Psoas muscle (tissue), 8 donors: ENCODE measurements around the gene ZEB1. TPM values are rescaled to one million over a fixed set of nuclear protein-coding genes. Genes with fewer than 3 reads are reported as not detected.

ENCODE experiments used
- ATAC-seq, 4 donors: fragments of 200-7000 bp; cut with Tn5 transposase; one replicate each; pipeline ENCODE4 v1.9.1; 2020; ENCODE audit warnings: moderate library complexity in 3 of 4, mild to moderate bottlenecking in 2 of 4
- DNase-seq, 2 donors: peaks; one replicate each; pipeline ENCODE4 v3.0.0-alpha.2; 2020
- H3K27ac ChIP-seq: fragments of 200-600 bp; one replicate; pipeline ENCODE4 v1.8.0; 2022
- H3K27me3 ChIP-seq, 3 donors: fragments of 200-600 bp in 1 of 3; one replicate each; pipeline versions ENCODE4 v1.6.1 to v1.8.0; 2013 to 2022; ENCODE audit warnings: low read length in 2 of 3, mild to moderate bottlenecking in 2 of 3, moderate library complexity in 1 of 3; ENCODE audit not compliant: insufficient read depth in 3 of 3
- H3K36me3 ChIP-seq, 2 donors: fragments of 200-600 bp in 1 of 2; one replicate each; pipeline versions ENCODE4 v1.6.1 to v1.8.0; 2013 to 2022; ENCODE audit warnings: low read depth in 1 of 2, mild to moderate bottlenecking in 1 of 2, moderate library complexity in 1 of 2; ENCODE audit not compliant: insufficient read depth in 1 of 2
- H3K4me1 ChIP-seq: fragments of 200-600 bp; one replicate; pipeline ENCODE4 v1.8.0; 2022
- H3K4me3 ChIP-seq: fragments of 200-600 bp; one replicate; pipeline ENCODE4 v1.8.0; 2022; ENCODE audit warnings: mild to moderate bottlenecking
- H3K9me3 ChIP-seq: fragments of 200-600 bp; one replicate; pipeline ENCODE4 v1.8.0; 2022
- WGBS, 3 donors: extraction: QIAGEN DNeasy Blood & Tissue Kit; methylation state at CpG; one replicate each; pipeline versions ENCODE4 v1.1.6 to v1.1.7; 2013; 5-methylcytosine and 5-hydroxymethylcytosine counted together
- intact Hi-C, 2 donors: fragments of 100-400 bp; cut with DNase I; formaldehyde crosslinking; loops; one replicate each; pipeline versions ENCODE4 v1.11.0 to v1.14.2; 2022
- polyA plus RNA-seq, 3 donors: library from polyadenylated mRNA; stranded (reverse); fragments of 200-250 nt; gene quantifications; one replicate each; pipeline ENCODE4 v1.2.3, GENCODE V29; 2013
- total RNA-seq, 4 donors: library from RNA; stranded (reverse); fragmentation: NEBNext Ultra II Directional in 2 of 4; extraction: Animal tissue kit (Norgen Biotek cat#: 25700) in 2 of 4; gene quantifications; one replicate each; pipeline versions ENCODE4 v1.2.1 to v1.2.4, GENCODE V29; 2021 to 2023
- TF ChIP-seq, protein P1 (sequence below): fragments of 200-600 bp; IDR thresholded peaks from one replicate; pipeline ENCODE4 v1.8.0; 2022; ENCODE audit warnings: antibody characterized with exemption
- donor health status: healthy with polysubstance abuse.
- donor health status: DM: no; HTN: no; CAD: no; lungs with moderate emphysema.
- donor health status: Bipolar disorder and iron deficiency.
- donor health status: healthy.
- donor health status: DM: yes; HTN: yes; CAD: no.
- donor health status: DM: no; HTN: no; CAD: no.
- donor health status: DM: no; HTN: no; CAD: no.
- donor health status: DM: yes; HTN: yes; CAD: no.

Gene ZEB1
- total and polyA plus RNA-seq, 7 donors, result 18.7 to 99.8 (median 92.0) TPM

DNA sequence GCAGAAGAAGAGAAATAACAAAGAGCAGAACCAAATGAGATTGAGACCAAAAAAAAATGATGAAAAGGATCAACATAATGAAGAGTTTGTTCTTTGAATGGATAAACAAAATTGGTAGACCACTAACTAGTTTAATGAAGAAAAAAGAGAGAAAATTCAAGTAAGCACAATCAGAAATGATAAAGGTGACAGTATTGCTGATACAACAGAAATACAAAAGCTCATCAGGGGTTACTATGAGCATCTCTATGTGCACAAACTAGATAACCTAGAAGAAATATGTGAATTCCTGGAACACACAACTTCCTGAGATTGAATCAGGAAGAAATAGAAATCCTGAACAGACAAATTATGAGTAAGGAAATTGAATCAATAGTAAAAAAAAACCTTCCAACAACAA lies 157.1 kb downstream of the ZEB1 start:
- intact Hi-C loops, result no loop called here
- no peak for ATAC-seq

DNA sequence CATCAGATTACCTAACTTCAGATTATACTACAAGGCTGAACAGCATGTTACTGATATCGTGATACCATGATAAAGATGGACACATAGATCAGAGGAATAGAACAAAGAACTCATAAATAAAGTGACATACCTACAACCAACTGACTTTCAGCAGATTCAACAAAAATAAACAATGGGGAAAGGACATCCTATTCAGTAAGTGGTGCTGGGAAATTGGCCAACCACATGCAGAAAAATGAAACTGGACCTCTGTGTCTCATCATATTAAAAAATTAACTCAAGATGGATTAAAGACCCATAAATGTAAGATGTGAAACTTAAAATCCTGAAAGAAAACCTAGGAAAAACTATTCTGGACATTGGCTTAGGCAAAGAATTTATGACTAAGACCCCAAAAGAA lies 158.6 kb downstream of the ZEB1 start:
- DNase-seq (no peak), ATAC-seq (no peak)
- H3K4me3 ChIP-seq, result no peak overlapping the region
- intact Hi-C loops, result no loop called here
- no peaks in the 10 kb centered on the region for H3K27me3 ChIP-seq
- no peaks in the 10 kb centered on the region for H3K36me3 ChIP-seq
- no peak overlapping the region for H3K27ac ChIP-seq
- 88 to 94% (median 92%) methylated on average over 1 of the region's 1 CpG for WGBS, 3 donors
- TF ChIP-seq, protein P1, sequence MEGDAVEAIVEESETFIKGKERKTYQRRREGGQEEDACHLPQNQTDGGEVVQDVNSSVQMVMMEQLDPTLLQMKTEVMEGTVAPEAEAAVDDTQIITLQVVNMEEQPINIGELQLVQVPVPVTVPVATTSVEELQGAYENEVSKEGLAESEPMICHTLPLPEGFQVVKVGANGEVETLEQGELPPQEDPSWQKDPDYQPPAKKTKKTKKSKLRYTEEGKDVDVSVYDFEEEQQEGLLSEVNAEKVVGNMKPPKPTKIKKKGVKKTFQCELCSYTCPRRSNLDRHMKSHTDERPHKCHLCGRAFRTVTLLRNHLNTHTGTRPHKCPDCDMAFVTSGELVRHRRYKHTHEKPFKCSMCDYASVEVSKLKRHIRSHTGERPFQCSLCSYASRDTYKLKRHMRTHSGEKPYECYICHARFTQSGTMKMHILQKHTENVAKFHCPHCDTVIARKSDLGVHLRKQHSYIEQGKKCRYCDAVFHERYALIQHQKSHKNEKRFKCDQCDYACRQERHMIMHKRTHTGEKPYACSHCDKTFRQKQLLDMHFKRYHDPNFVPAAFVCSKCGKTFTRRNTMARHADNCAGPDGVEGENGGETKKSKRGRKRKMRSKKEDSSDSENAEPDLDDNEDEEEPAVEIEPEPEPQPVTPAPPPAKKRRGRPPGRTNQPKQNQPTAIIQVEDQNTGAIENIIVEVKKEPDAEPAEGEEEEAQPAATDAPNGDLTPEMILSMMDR, result no peak
- peaks cover 14% of the 10 kb centered on the region for H3K9me3 ChIP-seq
- H3K4me1 ChIP-seq, result no peaks in the 10 kb centered on the region

More for the DNA sequence above, 157.1 kb downstream of the ZEB1 start:
- H3K4me1 ChIP-seq, result no peaks in the 10 kb centered on the region
- no peaks in the 10 kb centered on the region for H3K27me3 ChIP-seq
- TF ChIP-seq, protein P1, result no peak
- peaks cover 14% of the 10 kb centered on the region for H3K9me3 ChIP-seq
- no peaks in the 10 kb centered on the region for H3K36me3 ChIP-seq
- no peak overlapping the region for H3K4me3 ChIP-seq
- no peak for DNase-seq
- no peak overlapping the region for H3K27ac ChIP-seq

DNA sequence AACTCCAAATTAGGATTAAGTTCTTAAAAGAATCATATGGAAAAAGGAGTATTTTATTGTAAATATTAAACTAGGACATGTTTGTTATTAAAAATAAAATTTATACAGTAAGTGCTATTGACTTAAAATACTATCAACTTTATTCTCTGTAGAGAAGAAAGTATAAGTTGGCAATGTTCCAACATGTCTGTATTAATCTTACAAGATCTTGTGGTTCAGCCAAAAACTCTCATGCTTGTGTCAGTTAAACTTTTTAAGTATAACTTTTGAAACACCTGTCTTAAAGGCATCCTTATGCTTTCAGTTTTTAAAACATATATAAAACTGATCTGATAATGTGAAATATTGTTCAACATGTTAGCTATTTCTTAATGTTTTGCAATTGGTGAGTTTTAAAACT lies 160.7 kb downstream of the ZEB1 start:
- H3K36me3 ChIP-seq, result no peaks in the 10 kb centered on the region
- TF ChIP-seq, protein P1, result no peak
- H3K27ac ChIP-seq, result no peak overlapping the region
- intact Hi-C loops, result loop anchor here (10.0 kb wide), 2 partner anchors 445 to 695 kb away; partner anchors contain the start of gene ZNF438 (in 1 of the 2)
- DNase-seq (no peak), ATAC-seq (no peak)
- H3K27me3 ChIP-seq, result no peaks in the 10 kb centered on the region
- H3K9me3 ChIP-seq, result peaks cover 14% of the 10 kb centered on the region
- H3K4me3 ChIP-seq, result no peak overlapping the region
- no peaks in the 10 kb centered on the region for H3K4me1 ChIP-seq

DNA sequence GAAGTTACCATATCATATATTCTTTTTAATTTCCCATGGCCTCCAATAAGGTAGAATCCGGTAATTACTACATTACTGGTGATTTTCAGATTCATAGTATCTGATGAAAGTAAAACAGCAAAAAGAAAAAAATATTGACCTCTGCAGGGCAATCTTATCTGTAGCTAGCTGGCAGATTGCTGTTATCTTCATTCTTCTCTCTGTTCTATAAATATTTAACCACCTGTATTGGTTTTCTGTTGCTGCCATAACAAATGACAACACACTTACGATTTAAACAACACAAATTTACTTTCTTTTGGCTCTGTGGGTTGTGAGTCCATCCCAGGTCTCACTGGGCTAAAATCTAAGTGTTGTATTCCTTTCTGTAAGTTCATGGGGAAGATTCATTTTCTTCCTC lies 164.5 kb downstream of the ZEB1 start:
- TF ChIP-seq, protein P1, result no peak
- ATAC-seq (no peak), DNase-seq (no peak)
- WGBS, 3 donors, result 86 to 88% (median 88%) methylated on average over 2 of the region's 2 CpGs
- no peak overlapping the region for H3K4me3 ChIP-seq
- H3K27ac ChIP-seq, result no peak overlapping the region
- no peaks in the 10 kb centered on the region for H3K27me3 ChIP-seq
- intact Hi-C loops, result loop anchor here (10.0 kb wide), 2 partner anchors 449 to 699 kb away; partner anchors contain the start of gene ZNF438 (in 1 of the 2)
- no peaks in the 10 kb centered on the region for H3K4me1 ChIP-seq
- H3K9me3 ChIP-seq, result peaks cover under 1% of the 10 kb centered on the region
- no peaks in the 10 kb centered on the region for H3K36me3 ChIP-seq

DNA sequence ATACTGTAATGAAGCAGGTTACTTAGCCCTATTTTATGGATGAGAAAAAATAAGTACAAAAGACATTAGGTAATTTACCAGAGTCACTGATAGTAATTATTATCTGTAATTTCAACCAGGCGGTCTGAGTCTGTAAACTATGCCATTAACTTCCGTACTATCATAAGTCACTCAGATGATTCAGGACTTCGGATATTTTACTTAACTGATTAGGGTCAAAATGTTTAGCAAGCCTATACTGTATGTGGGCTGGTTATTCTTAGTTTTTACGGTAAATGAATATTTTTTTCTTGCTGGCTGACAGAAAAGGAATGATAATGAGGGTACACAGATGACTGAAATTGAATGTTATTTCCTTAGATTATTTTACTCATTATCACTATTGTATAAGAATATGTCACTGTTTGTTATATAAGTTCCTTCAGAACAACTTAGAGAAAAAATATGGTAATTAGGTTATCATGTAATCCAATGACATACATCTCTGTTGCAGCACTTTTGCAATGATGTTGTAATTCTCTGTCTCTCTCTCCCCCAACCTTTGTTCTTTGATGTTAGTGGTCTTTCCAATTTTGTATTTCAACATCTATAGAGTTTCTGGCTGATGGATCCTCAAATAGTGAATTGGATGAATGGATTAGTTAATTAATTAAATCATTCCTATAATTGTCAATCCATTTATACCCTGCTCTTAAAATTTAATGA lies 165.6 kb downstream of the ZEB1 start:
- ATAC-seq, result no peak
- TF ChIP-seq, protein P1, result no peak
- Histone ChIP-seq H3K4me1 (no peaks in the 10 kb centered on the region), H3K36me3 (no peaks in the 10 kb centered on the region), H3K9me3 (peaks cover 3% of the 10 kb centered on the region), H3K4me3 (no peak overlapping the region), H3K27me3 (no peaks in the 10 kb centered on the region), H3K27ac (no peak overlapping the region)
- 94 to 96% (median 95%) methylated on average over 4 of the region's 4 CpGs for whole genome bisulfite sequencing, 3 donors
- intact Hi-C loops, result loop anchor here (10.0 kb wide), 2 partner anchors 450 to 700 kb away; partner anchors contain the start of gene ZNF438 (in 1 of the 2)
- no peak for DNase-seq
